Measurements from ENCODE around the gene NRXN2. TPM values are rescaled to one million over a fixed set of nuclear protein-coding genes. Genes with fewer than 3 reads are reported as not detected.

NRXN2 gene
- total and polyA plus RNA-seq, 7 donors: 0.44 to 5.2 (median 1.9) TPM

GRCh38 chr11:64713781-64714363 is 9.1 kb downstream of the NRXN2 start:
- H3K4me3 ChIP-seq: no peak overlapping the region
- H3K27me3 ChIP-seq (ENCODE audit: insufficient read depth in 3 of 3, low read length in 2 of 3): peaks cover 5 to 74% (median 23%) of the 10 kb centered on the region in 3 donors
- no peaks in the 10 kb centered on the region for H3K4me1 ChIP-seq
- intact Hi-C loops (cut with DNase I): no loop called here
- TF ChIP-seq, protein P1, sequence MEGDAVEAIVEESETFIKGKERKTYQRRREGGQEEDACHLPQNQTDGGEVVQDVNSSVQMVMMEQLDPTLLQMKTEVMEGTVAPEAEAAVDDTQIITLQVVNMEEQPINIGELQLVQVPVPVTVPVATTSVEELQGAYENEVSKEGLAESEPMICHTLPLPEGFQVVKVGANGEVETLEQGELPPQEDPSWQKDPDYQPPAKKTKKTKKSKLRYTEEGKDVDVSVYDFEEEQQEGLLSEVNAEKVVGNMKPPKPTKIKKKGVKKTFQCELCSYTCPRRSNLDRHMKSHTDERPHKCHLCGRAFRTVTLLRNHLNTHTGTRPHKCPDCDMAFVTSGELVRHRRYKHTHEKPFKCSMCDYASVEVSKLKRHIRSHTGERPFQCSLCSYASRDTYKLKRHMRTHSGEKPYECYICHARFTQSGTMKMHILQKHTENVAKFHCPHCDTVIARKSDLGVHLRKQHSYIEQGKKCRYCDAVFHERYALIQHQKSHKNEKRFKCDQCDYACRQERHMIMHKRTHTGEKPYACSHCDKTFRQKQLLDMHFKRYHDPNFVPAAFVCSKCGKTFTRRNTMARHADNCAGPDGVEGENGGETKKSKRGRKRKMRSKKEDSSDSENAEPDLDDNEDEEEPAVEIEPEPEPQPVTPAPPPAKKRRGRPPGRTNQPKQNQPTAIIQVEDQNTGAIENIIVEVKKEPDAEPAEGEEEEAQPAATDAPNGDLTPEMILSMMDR (IDR thresholded peaks at IDR 0.05): no peak
- DNase-seq (no peak), ATAC-seq (no peak)
- no peaks in the 10 kb centered on the region for H3K9me3 ChIP-seq
- H3K36me3 ChIP-seq (ENCODE audit: insufficient read depth in 1 of 2, low read depth in 1 of 2): no peaks in the 10 kb centered on the region
- WGBS, 3 donors: 17 to 20% (median 18%) methylated on average over 24 to 39 of the region's 39 CpGs
- H3K27ac ChIP-seq: no peak overlapping the region

DNA sequence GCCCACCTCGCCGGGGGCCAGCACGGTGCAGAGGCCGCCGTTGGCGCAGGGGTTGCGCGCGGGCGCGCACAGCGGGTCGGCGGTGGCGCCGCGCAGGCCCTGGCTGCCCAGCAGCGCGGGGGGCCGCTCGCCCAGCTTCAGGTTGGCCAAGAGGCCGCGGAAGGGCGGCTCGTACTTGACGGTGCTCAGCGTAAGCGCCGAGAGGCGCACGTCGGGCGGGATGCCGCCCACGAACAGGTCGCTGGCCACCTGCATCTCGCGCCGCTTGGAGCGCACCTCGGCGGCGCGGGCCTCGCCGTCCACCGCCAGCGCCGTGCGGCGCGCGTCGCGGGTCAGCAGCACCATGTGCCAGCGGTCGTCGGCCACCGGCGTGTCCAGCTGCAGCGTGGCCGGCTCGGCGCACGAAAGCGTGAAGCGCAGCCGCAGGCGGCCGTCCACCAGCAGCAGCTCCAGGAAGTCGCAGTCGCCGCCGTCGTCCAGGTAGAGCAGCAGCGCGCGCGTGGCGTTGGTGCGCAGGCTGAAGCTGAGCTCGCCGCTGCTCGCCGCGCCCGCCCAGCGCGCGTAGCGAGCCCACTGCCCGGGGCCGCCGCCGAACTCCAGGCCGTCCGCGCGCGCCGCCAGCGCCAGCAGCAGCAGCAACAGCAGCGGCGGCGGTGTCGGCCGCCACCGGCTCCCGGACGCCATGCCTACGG is 9.8 kb downstream of the NRXN2 start:
- Histone ChIP-seq H3K4me1 (no peaks in the 10 kb centered on the region), H3K36me3 (ENCODE audit: insufficient read depth in 1 of 2, low read depth in 1 of 2) (no peaks in the 10 kb centered on the region), H3K4me3 (no peak overlapping the region), H3K9me3 (no peaks in the 10 kb centered on the region), H3K27me3 (ENCODE audit: insufficient read depth in 3 of 3, low read length in 2 of 3) (peaks cover 5 to 74% (median 23%) of the 10 kb centered on the region in 3 donors), H3K27ac (no peak overlapping the region)
- 1 to 2% (median 1%) methylated on average over 79 to 111 of the region's 111 CpGs for WGBS, 3 donors
- DNase-seq (peak in 1 of 2 donors; percentile 51), ATAC-seq (peak in 1 of 4 donors; percentile 30)
- TF ChIP-seq, protein P1 (IDR thresholded peaks at IDR 0.05): no peak
- intact Hi-C loops (cut with DNase I): no loop called here

DNA sequence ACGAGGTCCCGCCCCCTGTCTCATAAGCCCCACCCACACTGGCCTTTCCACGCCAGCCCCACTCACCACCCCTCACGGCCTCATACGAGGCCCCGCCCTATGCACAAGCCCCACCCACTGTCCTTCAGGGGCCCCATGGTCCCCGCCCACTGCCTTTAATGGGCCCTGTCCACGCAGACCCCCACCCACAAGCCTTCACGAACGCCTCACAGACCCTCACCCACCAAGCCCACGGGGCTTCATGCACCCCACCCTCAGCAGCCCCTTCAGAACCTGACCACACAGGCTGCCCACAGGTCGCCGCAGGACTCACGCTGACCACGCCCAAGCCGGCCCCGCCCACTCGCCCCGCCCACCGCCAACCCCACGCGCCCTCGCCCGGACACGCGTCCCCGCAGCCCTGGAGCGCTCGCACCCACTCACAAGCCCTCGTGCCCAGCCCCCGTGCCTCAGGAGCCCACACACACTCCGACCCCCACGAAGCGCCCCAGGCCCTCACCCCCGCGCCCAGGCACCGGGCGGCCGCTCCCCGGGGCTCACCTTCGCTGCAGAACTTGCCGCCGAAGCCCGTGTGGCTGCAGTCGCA is 10.5 kb downstream of the NRXN2 start:
- 9 to 10% (median 10%) methylated on average over 38 to 45 of the region's 45 CpGs for WGBS, 3 donors
- H3K27ac ChIP-seq: no peak overlapping the region
- DNase-seq: no peak
- H3K27me3 ChIP-seq (ENCODE audit: insufficient read depth in 3 of 3, low read length in 2 of 3): peaks cover 5 to 70% (median 23%) of the 10 kb centered on the region in 3 donors
- no peaks in the 10 kb centered on the region for H3K9me3 ChIP-seq
- intact Hi-C loops (cut with DNase I): no loop called here
- ATAC-seq: peak in 1 of 4 donors; percentile 29
- H3K4me1 ChIP-seq: no peaks in the 10 kb centered on the region
- no peak overlapping the region for H3K4me3 ChIP-seq
- H3K36me3 ChIP-seq (ENCODE audit: insufficient read depth in 1 of 2, low read depth in 1 of 2): no peaks in the 10 kb centered on the region
- TF ChIP-seq, protein P1 (IDR thresholded peaks at IDR 0.05): no peak

DNA sequence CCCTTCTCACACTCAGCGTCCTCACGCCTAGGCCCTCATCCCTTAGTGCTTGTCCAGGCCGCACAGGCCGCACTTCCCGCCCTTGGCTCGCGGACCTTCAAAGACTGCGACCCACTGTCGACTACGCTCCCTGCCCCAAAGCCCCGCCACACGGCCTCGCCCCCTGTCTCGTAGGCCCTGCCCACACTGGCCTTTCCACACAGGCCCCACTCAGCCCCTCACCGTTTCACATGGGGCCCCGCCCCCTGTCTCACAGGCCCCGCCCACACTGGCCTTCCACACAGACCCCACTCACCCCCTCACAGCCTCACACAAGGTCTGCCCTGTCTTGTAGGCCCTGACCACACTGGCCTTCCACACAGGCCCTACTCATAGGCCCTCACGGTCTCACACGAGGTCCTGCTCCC is 11.0 kb downstream of the NRXN2 start:
- ATAC-seq (no peak), DNase-seq (no peak)
- TF ChIP-seq, protein P1 (IDR thresholded peaks at IDR 0.05): no peak
- WGBS, 3 donors: 64 to 71% (median 68%) methylated on average over 19 of the region's 19 CpGs
- Histone ChIP-seq H3K36me3 (ENCODE audit: insufficient read depth in 1 of 2, low read depth in 1 of 2) (no peaks in the 10 kb centered on the region), H3K4me1 (no peaks in the 10 kb centered on the region), H3K27ac (no peak overlapping the region), H3K9me3 (no peaks in the 10 kb centered on the region), H3K27me3 (ENCODE audit: insufficient read depth in 3 of 3, low read length in 2 of 3) (peaks cover 5 to 66% (median 20%) of the 10 kb centered on the region in 3 donors), H3K4me3 (no peak overlapping the region)
- intact Hi-C loops (cut with DNase I): no loop called here
